Measurements from ENCODE around the gene SEZ6.

- TF ChIP-seq ZFP36 (IDR thresholded peaks at IDR 0.05; ENCODE audit: borderline replicate concordance, partially characterized antibody) (no peak), SREBF2 (IDR thresholded peaks at IDR 0.05) (no peak), ESRRA (IDR thresholded peaks at IDR 0.05; ENCODE audit: borderline replicate concordance, low read length) (no peak), MAX (IDR thresholded peaks at IDR 0.05) (no peak), EP300 (IDR thresholded peaks at IDR 0.05) (no peak), RCOR1 (IDR thresholded peaks at IDR 0.05; ENCODE audit: low read depth, low read length) (no peak), HDAC2 (IDR thresholded peaks at IDR 0.05) (no peak)
- TF ChIP-seq, protein P1, sequence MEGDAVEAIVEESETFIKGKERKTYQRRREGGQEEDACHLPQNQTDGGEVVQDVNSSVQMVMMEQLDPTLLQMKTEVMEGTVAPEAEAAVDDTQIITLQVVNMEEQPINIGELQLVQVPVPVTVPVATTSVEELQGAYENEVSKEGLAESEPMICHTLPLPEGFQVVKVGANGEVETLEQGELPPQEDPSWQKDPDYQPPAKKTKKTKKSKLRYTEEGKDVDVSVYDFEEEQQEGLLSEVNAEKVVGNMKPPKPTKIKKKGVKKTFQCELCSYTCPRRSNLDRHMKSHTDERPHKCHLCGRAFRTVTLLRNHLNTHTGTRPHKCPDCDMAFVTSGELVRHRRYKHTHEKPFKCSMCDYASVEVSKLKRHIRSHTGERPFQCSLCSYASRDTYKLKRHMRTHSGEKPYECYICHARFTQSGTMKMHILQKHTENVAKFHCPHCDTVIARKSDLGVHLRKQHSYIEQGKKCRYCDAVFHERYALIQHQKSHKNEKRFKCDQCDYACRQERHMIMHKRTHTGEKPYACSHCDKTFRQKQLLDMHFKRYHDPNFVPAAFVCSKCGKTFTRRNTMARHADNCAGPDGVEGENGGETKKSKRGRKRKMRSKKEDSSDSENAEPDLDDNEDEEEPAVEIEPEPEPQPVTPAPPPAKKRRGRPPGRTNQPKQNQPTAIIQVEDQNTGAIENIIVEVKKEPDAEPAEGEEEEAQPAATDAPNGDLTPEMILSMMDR (IDR thresholded peaks at IDR 0.05), result no peak
These were observed 40.6 kb upstream of the SEZ6 start for GRCh38 chr17:29046473-29046839.
